COLO668 (cell line): ENCODE results near the gene MCM9.

ENCODE experiments used
- DNase-seq: peaks from one replicate; lab custom pipeline; 2025; ENCODE audit not compliant: unreplicated experiment; lab: John Stamatoyannopoulos, UW

The MCM9 gene

GRCh38 chr6:118932421-118932820 is 2.5 kb downstream of the MCM9 start:
- no peak for DNase-seq

GRCh38 chr6:118931436-118931835 is 3.5 kb downstream of the MCM9 start:
- DNase-seq: no peak

GRCh38 chr6:118930680-118931079 is 4.3 kb downstream of the MCM9 start:
- DNase-seq: no peak

GRCh38 chr6:118923035-118923434 is 11.9 kb downstream of the MCM9 start:
- DNase-seq: no peak

- no peak for DNase-seq
Measured at GRCh38 chr6:118921084-118921483, 13.9 kb downstream of the MCM9 start.

- DNase-seq: no peak
Measured at GRCh38 chr6:118918329-118918725, 16.6 kb downstream of the MCM9 start.

GRCh38 chr6:118917546-118918328 is 17.2 kb downstream of the MCM9 start:
- no peak for DNase-seq

GRCh38 chr6:118914598-118914997 is 20.4 kb downstream of the MCM9 start:
- no peak for DNase-seq

GRCh38 chr6:118913161-118913560 is 21.8 kb downstream of the MCM9 start:
- DNase-seq: no peak

GRCh38 chr6:118912646-118913045 is 22.3 kb downstream of the MCM9 start:
- DNase-seq: no peak

GRCh38 chr6:118908441-118908840 is 26.5 kb downstream of the MCM9 start:
- DNase-seq: no peak

GRCh38 chr6:118905851-118906250 is 29.1 kb downstream of the MCM9 start:
- DNase-seq: no peak

- no peak for DNase-seq
Measured at GRCh38 chr6:118905084-118905483, 29.9 kb downstream of the MCM9 start.

GRCh38 chr6:118903691-118904090 is 31.3 kb downstream of the MCM9 start:
- DNase-seq: no peak

- DNase-seq: no peak
Measured at GRCh38 chr6:118903138-118903537, 31.8 kb downstream of the MCM9 start.

- no peak for DNase-seq
Measured at GRCh38 chr6:118902726-118903125, 32.2 kb downstream of the MCM9 start.

GRCh38 chr6:118899948-118900347 is 35.0 kb downstream of the MCM9 start:
- DNase-seq: no peak

GRCh38 chr6:118897386-118897785 is 37.6 kb downstream of the MCM9 start:
- DNase-seq: no peak

GRCh38 chr6:118896339-118897136 is 38.4 kb downstream of the MCM9 start:
- no peak for DNase-seq

GRCh38 chr6:118895859-118896258 is 39.1 kb downstream of the MCM9 start:
- no peak for DNase-seq

GRCh38 chr6:118895261-118895560 is 39.7 kb downstream of the MCM9 start:
- no peak for DNase-seq

- peak; percentile 68 for DNase-seq
Measured at GRCh38 chr6:118894425-118895260, 40.3 kb downstream of the MCM9 start.
